ENCODE results near the gene UBA3. TPM values are rescaled to one million over a fixed set of nuclear protein-coding genes. Genes with fewer than 3 reads are reported as not detected.

The UBA3 gene
- total and polyA plus RNA-seq, 10 of the 15 experiments (the other 5 are each of a cell fraction or from before 2014, with no cell fraction given): 72.9 to 131 (median 102) TPM

- in situ Hi-C loops (cut with MboI): no loop called here
- no peak overlapping the region for H3K9ac ChIP-seq (ENCODE audit: control insufficient read depth, insufficient read depth, low read length)
- FAIRE-seq (no peak), DNase-seq (ENCODE audit: low read depth, low spot score) (no peak), ATAC-seq (peak; percentile 66)
- POLR2A ChIA-PET: no interaction called here
- H3K36me3 ChIP-seq (ENCODE audit: control insufficient read depth in 2 of 2, insufficient read depth in 2 of 2, low read length in 1 of 2): peaks cover 0 to 2% of the 10 kb centered on the region in 2 experiments; a peak in 1 of 4 replicates
- no peaks in the 10 kb centered on the region for H3K4me1 ChIP-seq (ENCODE audit: control insufficient read depth, insufficient read depth, low read length)
- no peak overlapping the region for H3K4me3 ChIP-seq
- RAD21 ChIA-PET (ENCODE audit: unreplicated experiment): no interaction called here
- no peak overlapping the region for H2AFZ ChIP-seq (ENCODE audit: control insufficient read depth, low read depth, low read length)
- no peaks in the 10 kb centered on the region for H3K79me2 ChIP-seq (ENCODE audit: control insufficient read depth, insufficient read depth, low read length)
- no peak overlapping the region for H3K4me2 ChIP-seq (ENCODE audit: control insufficient read depth, insufficient read depth)
- no peaks in the 10 kb centered on the region for H3K27me3 ChIP-seq (replicated peaks in 1 of 2; ENCODE audit: control insufficient read depth in 2 of 2, insufficient read depth in 2 of 2, low read length in 1 of 2)
- CTCF ChIA-PET: interaction anchor here (1.0 to 5.8 kb wide), 2 partner anchors 9 to 126 kb away, joined by 3 to 28 read pairs; no protein-coding TSS in a partner anchor
- intact Hi-C loops (cut with micrococcal nuclease; ENCODE audit: unreplicated experiment): no loop called here
- BruUV-seq (replicated peaks): no TSS peak
- no peaks in the 10 kb centered on the region for H3K9me3 ChIP-seq (replicated peaks; ENCODE audit: control insufficient read depth, insufficient read depth, low read length)
- 53% methylated on average over 1 of the region's 1 CpG for WGBS (ENCODE audit: insufficient coverage, insufficient replicate concordance, low lambda C conversion rate, missing lambda C conversion rate)
- H3K27ac ChIP-seq (ENCODE audit: control insufficient read depth, insufficient read depth): no peak overlapping the region
- SMC1A ChIA-PET (ENCODE audit: uncharacterized antibody, unreplicated experiment): no interaction called here
- H4K20me1 ChIP-seq (ENCODE audit: control insufficient read depth, insufficient read depth): no peaks in the 10 kb centered on the region
- TF ChIP-seq KDM1A (IDR thresholded peaks at IDR 0.05; ENCODE audit: borderline replicate concordance) (no peak), NFIC (IDR thresholded peaks at IDR 0.05; ENCODE audit: low read depth, low read length) (no peak), BMI1 (IDR thresholded peaks at IDR 0.05; ENCODE audit: borderline replicate concordance) (no peak), SMC3 (IDR thresholded peaks at IDR 0.05; ENCODE audit: borderline replicate concordance, low read length) (peak; percentile 25; the same call in 1 of the 2 replicates), SPI1 (IDR thresholded peaks at IDR 0.05; ENCODE audit: borderline replicate concordance, insufficient read depth, low read depth, low read length) (no peak), SUPT20H (IDR thresholded peaks at IDR 0.05; ENCODE audit: borderline replicate concordance, control insufficient read depth, low read depth, low read length) (no peak), USF1 (IDR thresholded peaks at IDR 0.05; ENCODE audit: borderline replicate concordance, extremely low read length, insufficient read depth, low read depth, low read length) (no peak), SP1 (IDR thresholded peaks at IDR 0.05; ENCODE audit: low read depth, low read length) (no peak), STAT1 (conservative IDR thresholded peaks at IDR 0.05) (no peak), SREBF1 (IDR thresholded peaks at IDR 0.05; ENCODE audit: low read length) (no peak), ZNF24 (IDR thresholded peaks at IDR 0.05) (no peak), E4F1 (IDR thresholded peaks at IDR 0.05; ENCODE audit: borderline replicate concordance, partially characterized antibody) (no peak), NFXL1 (IDR thresholded peaks at IDR 0.05; ENCODE audit: borderline replicate concordance) (no peak), RFX5 (IDR thresholded peaks at IDR 0.05; ENCODE audit: low read depth, low read length) (no peak), RAD21 (IDR thresholded peaks at IDR 0.05; ENCODE audit: insufficient read depth, low read depth, low read length) (peak; percentile 32), MYC (IDR thresholded peaks at IDR 0.05; ENCODE audit: insufficient read depth, insufficient read length, insufficient replicate concordance, low read length, severe bottlenecking) (no peak), POU2F2 (IDR thresholded peaks at IDR 0.05; ENCODE audit: borderline replicate concordance, low read depth, low read length) (no peak)
- TF ChIP-seq, protein P1, sequence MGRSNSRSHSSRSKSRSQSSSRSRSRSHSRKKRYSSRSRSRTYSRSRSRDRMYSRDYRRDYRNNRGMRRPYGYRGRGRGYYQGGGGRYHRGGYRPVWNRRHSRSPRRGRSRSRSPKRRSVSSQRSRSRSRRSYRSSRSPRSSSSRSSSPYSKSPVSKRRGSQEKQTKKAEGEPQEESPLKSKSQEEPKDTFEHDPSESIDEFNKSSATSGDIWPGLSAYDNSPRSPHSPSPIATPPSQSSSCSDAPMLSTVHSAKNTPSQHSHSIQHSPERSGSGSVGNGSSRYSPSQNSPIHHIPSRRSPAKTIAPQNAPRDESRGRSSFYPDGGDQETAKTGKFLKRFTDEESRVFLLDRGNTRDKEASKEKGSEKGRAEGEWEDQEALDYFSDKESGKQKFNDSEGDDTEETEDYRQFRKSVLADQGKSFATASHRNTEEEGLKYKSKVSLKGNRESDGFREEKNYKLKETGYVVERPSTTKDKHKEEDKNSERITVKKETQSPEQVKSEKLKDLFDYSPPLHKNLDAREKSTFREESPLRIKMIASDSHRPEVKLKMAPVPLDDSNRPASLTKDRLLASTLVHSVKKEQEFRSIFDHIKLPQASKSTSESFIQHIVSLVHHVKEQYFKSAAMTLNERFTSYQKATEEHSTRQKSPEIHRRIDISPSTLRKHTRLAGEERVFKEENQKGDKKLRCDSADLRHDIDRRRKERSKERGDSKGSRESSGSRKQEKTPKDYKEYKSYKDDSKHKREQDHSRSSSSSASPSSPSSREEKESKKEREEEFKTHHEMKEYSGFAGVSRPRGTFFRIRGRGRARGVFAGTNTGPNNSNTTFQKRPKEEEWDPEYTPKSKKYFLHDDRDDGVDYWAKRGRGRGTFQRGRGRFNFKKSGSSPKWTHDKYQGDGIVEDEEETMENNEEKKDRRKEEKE (IDR thresholded peaks at IDR 0.05): no peak
These were observed 30.9 kb upstream of the UBA3 start for GRCh38 chr3:69110941-69111546.
